ENCODE measurements around the gene UBALD1.

UBALD1 gene

DNA sequence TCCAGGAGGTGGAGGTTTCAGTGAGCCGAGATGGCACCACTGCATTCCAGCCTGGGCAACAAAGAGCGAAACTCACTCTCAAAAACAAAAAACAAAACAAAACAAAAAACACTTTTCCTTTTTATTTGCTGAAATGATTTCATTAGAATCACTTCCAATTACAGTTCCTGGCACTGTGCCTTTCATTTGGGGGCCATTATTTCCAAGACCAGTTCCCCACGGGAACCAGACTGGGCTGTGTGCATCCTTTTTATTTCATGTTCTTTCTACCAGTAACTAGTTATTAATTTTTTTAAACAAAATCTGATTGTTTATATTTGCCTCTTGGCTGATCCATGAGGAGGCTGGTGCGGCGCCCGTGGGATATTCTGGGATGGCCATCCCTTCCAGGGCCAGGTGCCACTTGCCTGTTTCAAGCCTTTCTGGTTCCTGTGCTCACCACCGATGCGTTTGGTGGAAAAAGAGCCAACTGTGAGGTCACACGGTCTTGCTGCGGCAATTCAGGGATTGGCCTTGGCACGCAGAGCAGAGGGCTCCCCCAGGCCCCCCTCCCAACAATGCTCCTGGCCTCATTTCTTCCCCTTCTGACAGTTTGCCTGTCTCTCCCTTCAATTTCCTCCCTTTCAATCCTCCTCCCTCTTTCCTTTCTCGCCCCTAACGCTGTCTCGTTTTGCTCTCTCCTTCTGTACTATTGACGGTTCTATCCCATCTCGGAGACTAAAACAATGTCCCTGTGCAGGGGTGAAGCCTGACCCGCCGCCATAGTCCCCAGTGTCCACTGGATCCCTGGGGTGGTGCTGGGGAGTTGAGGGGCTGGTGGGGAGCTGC, 13.4 kb downstream of the UBALD1 start:
- Histone ChIP-seq H3K4me3 (ENCODE audit: low read depth, low read length) (no peak overlapping the region), H3K36me3 (no peaks in the 10 kb centered on the region), H3K27me3 (ENCODE audit: insufficient read depth, low read depth, severe bottlenecking) (no peaks in the 10 kb centered on the region), H3K27ac (no peak overlapping the region), H3K9me3 (ENCODE audit: severe bottlenecking) (no peaks in the 10 kb centered on the region)
- TF ChIP-seq, protein P1, sequence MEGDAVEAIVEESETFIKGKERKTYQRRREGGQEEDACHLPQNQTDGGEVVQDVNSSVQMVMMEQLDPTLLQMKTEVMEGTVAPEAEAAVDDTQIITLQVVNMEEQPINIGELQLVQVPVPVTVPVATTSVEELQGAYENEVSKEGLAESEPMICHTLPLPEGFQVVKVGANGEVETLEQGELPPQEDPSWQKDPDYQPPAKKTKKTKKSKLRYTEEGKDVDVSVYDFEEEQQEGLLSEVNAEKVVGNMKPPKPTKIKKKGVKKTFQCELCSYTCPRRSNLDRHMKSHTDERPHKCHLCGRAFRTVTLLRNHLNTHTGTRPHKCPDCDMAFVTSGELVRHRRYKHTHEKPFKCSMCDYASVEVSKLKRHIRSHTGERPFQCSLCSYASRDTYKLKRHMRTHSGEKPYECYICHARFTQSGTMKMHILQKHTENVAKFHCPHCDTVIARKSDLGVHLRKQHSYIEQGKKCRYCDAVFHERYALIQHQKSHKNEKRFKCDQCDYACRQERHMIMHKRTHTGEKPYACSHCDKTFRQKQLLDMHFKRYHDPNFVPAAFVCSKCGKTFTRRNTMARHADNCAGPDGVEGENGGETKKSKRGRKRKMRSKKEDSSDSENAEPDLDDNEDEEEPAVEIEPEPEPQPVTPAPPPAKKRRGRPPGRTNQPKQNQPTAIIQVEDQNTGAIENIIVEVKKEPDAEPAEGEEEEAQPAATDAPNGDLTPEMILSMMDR (IDR thresholded peaks at IDR 0.05; ENCODE audit: low read depth, low read length): no peak
- no peak for DNase-seq

GRCh38 chr16:4599545-4599944, 15.1 kb downstream of the UBALD1 start:
- no peak overlapping the region for H3K4me3 ChIP-seq (ENCODE audit: low read depth, low read length)
- TF ChIP-seq, protein P1 (IDR thresholded peaks at IDR 0.05; ENCODE audit: low read depth, low read length): no peak
- no peaks in the 10 kb centered on the region for H3K36me3 ChIP-seq
- no peak for DNase-seq
- no peak overlapping the region for H3K27ac ChIP-seq
- H3K27me3 ChIP-seq (ENCODE audit: insufficient read depth, low read depth, severe bottlenecking): no peaks in the 10 kb centered on the region
- H3K9me3 ChIP-seq (ENCODE audit: severe bottlenecking): no peaks in the 10 kb centered on the region

DNA sequence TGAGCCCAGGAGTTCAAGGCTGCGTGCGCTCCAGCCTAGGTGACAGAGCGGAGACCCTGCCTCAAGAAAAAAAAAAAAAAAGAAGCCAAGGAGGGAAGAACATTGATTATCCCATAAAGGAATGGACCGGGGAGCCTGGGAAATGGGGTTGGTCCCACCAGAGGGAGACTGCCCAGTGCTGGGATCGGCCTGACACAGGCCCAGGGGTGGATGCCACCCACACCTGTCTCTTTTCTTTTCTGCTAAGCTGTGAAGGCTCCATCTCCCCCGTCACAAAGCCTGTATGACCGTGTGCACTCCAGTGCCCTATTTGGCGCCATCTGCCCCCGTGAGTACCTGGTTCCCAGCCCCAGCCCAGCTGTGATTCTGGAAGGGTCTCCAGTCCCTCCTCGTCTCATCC, 15.7 kb downstream of the UBALD1 start:
- Histone ChIP-seq H3K36me3 (no peaks in the 10 kb centered on the region), H3K9me3 (ENCODE audit: severe bottlenecking) (no peaks in the 10 kb centered on the region), H3K27me3 (ENCODE audit: insufficient read depth, low read depth, severe bottlenecking) (no peaks in the 10 kb centered on the region), H3K27ac (no peak overlapping the region), H3K4me3 (ENCODE audit: low read depth, low read length) (no peak overlapping the region)
- TF ChIP-seq, protein P1 (IDR thresholded peaks at IDR 0.05; ENCODE audit: low read depth, low read length): no peak
- DNase-seq: no peak

GRCh38 chr16:4597174-4597573, 17.5 kb downstream of the UBALD1 start:
- H3K27me3 ChIP-seq (ENCODE audit: insufficient read depth, low read depth, severe bottlenecking): no peaks in the 10 kb centered on the region
- no peak overlapping the region for H3K4me3 ChIP-seq (ENCODE audit: low read depth, low read length)
- TF ChIP-seq, protein P1 (IDR thresholded peaks at IDR 0.05; ENCODE audit: low read depth, low read length): no peak
- no peak overlapping the region for H3K27ac ChIP-seq
- no peaks in the 10 kb centered on the region for H3K36me3 ChIP-seq
- no peaks in the 10 kb centered on the region for H3K9me3 ChIP-seq (ENCODE audit: severe bottlenecking)
- no peak for DNase-seq

GRCh38 chr16:4594433-4595410, 20.0 kb downstream of the UBALD1 start:
- Histone ChIP-seq H3K27me3 (ENCODE audit: insufficient read depth, low read depth, severe bottlenecking) (no peaks in the 10 kb centered on the region), H3K4me3 (ENCODE audit: low read depth, low read length) (no peak overlapping the region), H3K9me3 (ENCODE audit: severe bottlenecking) (no peaks in the 10 kb centered on the region), H3K27ac (no peak overlapping the region), H3K36me3 (no peaks in the 10 kb centered on the region)
- DNase-seq: no peak
- TF ChIP-seq, protein P1 (IDR thresholded peaks at IDR 0.05; ENCODE audit: low read depth, low read length): no peak
